ENCODE measurements around the gene KIZ.

GRCh38 chr20:21269772-21270171 is 143.9 kb downstream of the KIZ start:
- TF ChIP-seq CTCF (IDR thresholded peaks at IDR 0.05) (no peak), POLR2A (IDR thresholded peaks at IDR 0.05) (no peak), POLR2AphosphoS5 (IDR thresholded peaks at IDR 0.05; ENCODE audit: insufficient read depth in 1 of 2, low read depth in 1 of 2) (no peak)
